Measurements from ENCODE around the gene FKBP6. TPM values are rescaled to one million over a fixed set of nuclear protein-coding genes. Genes with fewer than 3 reads are reported as not detected.
"Not testable (repeated sequence)": the region's sequence is repeated elsewhere in the genome, so short reads cannot be mapped to it uniquely, and the experiment has no call there.

Gene FKBP6, protein sequence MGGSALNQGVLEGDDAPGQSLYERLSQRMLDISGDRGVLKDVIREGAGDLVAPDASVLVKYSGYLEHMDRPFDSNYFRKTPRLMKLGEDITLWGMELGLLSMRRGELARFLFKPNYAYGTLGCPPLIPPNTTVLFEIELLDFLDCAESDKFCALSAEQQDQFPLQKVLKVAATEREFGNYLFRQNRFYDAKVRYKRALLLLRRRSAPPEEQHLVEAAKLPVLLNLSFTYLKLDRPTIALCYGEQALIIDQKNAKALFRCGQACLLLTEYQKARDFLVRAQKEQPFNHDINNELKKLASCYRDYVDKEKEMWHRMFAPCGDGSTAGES
- total RNA-seq (2014; rRNA removed; shearing (Covaris generic)) = not detected in 2 replicates

DNA sequence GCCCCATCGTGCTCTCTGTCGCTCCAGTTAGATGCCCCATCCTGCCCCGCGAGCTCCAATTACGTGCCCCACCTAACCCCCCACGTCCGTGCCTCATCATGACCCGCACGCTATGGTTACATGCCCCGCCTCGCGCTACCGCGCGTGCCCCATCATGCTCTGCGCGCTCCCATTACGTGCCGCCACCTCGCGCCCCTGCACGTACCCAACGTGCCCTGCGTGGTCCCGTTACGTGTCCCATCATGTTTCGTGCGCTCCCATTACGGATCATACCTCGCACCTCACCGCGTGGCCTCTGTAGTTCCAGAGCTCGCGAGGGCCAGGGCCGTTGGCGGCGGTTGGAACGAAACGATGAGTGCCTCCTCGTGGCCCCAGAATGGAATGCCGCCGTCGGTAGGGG lies at the start of gene FKBP6, which contains the start of gene TRIM50:
Gene FKBP6 (plus strand): TSS at position 240 of the 400 bp plus-strand sequence. CDS start 268 bp downstream, outside the sequence.
Gene TRIM50 (minus strand): TSS at position 161 of the 400 bp plus-strand sequence. CDS start 3,295 bp downstream, outside the sequence.
- DNase-seq (ENCODE audit: low spot score) = not testable (repeated sequence)

DNA sequence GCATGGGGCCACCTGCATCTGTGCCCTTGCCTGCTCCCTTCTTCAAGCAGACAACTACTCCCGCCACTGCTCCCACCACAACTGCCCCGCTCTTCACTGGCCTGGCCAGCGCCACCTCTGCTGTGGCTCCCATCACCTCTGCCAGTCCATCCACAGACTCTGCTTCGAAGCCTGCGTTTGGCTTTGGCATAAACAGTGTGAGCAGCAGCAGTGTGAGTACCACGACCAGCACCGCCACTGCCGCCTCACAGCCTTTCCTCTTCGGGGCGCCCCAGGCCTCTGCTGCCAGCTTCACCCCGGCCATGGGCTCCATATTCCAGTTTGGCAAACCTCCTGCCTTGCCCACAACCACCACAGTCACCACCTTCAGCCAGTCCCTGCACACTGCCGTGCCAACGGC lies 30.7 kb upstream of the FKBP6 start:
- not testable (repeated sequence) for DNase-seq (ENCODE audit: low spot score)

DNA sequence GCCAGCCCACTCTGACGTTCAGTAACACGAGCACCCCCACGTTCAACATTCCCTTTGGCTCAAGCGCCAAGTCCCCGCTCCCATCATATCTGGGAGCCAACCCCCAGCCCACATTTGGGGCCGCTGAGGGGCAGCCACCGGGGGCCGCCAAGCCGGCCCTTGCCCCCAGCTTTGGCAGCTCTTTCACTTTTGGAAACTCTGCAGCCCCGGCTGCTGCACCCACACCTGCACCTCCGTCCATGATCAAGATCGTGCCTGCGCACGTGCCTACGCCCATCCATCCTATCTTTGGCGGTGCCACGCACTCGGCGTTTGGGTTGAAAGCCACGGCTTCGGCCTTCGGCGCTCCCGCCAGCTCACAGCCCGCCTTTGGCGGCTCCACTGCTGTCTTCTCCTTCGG lies 30.3 kb upstream of the FKBP6 start:
- not testable (repeated sequence) for DNase-seq (ENCODE audit: low spot score)

DNA sequence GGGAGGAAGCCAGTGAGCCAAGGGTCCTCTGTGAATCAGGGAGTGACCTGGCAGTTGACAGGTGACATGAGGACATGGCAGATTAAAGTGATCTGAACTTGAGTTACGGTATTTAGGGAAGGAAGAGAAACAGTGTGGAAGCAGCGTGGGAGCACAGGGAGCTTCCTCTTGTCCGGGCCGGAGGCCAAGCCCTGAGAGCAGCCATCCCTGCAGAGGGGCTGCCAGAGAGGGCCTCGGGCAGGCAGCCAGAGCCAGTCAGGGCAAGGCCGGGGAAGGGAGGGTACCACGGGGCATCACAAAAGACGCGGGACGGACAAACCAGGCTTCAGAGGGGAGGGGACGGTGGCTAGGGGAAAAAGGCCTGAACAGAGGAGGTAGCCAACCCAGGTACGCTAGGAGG lies 28.1 kb upstream of the FKBP6 start:
- DNase-seq (ENCODE audit: low spot score) = not testable (repeated sequence)

DNA sequence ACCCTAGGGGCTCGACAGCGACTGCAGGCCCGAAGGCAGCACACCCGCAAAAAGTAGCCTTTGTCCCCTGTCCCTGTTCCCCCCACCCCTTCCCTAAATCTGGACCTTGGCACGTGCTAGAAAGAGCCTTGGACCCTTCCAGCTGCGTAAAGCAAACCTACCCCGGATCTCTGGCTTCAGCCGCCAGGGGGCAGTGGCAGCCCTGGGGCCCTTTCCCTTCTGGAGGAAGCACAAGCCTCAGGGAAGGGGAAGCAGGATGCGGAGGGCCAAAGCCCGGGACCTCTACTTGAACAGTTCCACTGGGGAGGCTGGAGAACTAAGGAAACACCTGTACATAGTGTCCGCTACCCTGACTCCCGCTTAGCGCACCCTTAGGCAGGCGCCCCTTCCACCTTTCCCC lies 26.9 kb upstream of the FKBP6 start:
- DNase-seq (ENCODE audit: low spot score) = not testable (repeated sequence)

DNA sequence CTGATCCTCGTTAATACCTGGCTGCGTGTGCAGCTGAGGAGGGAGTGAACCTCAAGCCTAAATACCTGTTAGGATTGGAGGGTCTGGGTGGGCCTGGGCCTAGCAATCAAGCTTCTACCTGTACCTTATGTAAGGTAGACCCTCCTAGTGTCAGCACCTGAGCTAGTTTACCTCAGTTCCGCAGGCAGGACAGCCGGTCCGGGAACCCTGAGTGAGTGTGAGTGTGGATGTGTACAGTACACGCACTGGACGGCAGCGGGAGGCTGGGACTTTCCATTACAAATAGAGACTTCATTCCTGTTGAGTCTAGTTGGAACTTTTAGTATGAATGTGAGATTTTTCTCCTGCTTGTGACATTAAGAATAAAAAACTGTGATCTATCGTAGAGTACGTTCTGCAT lies 25.1 kb upstream of the FKBP6 start:
- DNase-seq (ENCODE audit: low spot score) = not testable (repeated sequence)

DNA sequence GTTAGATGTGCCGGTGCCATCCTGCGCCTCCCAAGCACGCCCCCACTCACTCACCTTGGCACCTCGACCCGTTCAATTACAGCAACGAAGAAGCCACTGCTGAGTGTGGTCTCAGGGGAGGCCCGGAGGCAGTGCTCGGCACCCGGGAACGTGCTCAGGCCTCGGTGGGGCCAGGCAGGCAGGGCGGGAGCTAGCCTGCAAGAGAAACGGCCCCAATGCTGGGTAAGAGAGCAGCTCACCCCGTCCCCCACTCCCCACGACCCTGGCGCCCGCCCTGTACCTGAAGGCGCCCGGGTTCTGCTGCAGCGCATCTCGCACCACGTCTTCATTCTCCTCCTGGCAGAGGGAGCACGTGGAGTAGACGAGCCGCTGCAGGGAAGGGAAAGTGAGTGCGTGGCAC lies 24.4 kb upstream of the FKBP6 start:
- DNase-seq (ENCODE audit: low spot score) = no peak

DNA sequence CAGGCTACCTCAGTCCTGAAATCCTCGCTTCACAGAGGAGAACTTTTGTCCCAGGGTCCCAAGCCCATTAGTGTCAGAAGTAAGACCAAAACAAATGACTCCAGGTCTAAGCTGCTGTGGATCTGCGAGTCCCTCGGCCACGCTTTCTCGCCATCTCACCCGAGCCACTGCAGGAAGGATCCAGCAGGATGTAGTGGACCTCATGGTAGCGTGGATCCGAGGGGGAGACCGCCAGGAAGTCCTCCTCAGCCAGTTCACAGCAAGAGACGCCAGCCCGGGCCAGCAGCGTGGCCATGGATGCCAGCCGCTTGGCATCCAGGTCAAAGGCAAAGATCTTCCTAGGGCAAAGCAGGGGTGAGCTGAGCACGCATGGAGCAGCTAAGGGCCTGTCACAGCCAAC lies 23.9 kb upstream of the FKBP6 start:
- no peak for DNase-seq (ENCODE audit: low spot score)

DNA sequence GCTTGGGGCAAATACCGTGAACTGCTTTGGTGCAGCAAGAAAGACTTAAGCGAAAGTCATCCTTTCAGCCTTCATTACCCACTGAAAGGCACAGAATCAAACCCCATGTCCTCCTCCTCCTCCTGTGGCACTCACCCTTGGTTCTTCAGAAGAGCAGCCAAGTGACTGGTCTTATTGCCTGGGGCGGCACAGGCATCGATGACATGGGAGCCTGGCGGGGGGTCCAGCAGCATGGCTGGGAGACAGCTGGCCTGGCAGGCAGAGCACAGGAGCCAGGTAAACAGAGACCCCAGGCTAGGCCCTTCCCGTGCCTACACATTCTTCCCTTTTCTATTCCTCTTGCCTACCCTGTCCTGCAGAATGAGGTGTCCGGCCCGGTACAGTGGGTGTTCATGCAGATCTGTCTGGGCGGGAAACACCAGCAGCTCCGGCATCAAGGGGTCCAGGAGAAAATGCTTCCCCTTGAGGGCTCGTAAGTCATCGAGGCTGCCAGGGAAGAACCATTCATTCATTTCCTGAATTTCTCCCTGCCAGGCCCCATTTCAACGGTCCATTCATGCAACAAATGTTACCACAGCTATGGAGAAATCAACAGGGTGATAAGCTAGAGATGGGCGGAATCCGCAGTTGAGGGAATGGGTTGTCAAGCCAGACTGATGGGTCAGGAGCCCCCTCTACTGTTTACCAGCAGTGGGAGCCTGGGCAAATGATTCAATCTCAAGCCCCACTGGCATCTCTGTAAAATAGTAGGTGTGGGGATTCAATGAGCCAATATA lies 23.2 kb upstream of the FKBP6 start:
- not testable (repeated sequence) for DNase-seq (ENCODE audit: low spot score)

DNA sequence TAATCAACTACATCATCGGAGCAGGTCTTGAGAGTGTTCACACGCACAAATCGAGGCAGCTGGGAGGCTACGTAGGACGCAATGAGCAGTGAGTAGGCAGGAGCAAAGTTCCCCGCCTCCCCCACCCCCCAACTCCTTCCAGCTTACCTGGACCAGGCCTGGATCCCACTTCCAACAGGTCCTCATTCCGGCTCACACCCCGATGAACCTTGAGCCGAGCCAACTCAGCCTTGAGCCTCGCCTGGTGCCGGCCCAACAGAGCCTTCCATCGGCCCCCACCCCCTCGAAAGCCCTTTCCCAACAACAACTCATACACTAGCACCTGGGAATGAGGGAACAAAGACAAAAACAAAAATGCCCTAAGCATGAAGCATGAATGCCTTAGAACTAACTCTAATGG lies 20.5 kb upstream of the FKBP6 start:
- no peak for DNase-seq (ENCODE audit: low spot score)

DNA sequence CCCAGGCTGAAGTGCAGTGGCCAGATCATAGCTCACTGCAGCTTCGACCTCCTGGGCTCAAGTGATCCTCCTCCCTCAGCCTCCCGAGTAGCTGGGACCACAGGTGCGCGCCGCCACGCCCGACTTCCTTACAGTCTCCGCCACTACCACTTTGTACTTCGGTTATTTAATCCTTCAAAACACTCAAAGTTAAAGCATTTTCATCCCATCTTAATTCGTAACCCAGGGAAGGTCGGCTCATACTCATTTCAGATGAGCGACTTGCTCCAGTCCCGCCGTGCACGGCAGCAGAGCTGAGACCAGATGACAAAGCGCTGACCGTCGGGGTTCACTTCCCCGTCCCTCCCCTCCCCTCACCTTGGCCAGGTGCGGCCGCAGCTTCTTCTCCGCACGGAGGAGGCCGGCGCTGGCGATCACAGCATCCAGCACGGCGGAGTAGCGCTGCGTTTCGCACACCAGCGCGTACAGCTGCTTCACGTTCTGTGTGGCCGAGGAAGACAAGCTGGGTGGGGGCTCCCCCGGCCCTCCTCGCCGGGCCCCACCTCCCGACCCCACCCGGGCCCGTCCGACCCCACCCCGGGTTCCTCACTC lies 19.8 kb upstream of the FKBP6 start:
- DNase-seq (ENCODE audit: low spot score) = peak; percentile 30

DNA sequence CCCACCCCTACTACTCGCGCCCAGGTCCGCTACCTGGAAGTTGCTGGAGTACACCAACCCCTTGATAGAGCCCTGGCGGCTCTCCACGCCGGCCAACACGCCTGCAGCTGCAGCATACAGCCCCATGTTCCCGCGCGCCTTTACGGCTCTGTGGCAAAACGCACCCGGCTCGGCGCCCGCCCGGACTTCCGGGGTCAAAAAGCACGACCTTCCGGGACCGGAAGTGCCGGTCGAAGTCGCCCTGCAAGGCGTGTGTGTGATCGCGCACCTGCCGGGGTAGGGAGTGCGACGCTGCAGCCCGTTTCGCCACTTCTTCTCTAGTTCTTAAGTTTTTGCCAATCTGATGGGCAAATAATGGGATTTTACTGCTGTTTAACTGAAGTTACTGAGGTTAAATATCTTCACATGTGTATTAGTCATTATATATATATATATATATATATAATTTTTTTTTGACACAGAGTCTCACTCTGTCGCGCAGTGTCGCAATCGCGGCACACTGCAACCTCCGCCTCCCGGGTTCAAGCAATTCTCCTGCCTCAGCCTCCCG lies 19.2 kb upstream of the FKBP6 start, which contains the start of gene NSUN5:
Gene NSUN5 (minus strand): TSS at position 162 of the 550 bp plus-strand sequence. CDS start 36 bp downstream, at position 126.
- DNase-seq (ENCODE audit: low spot score) = peak; percentile 91

DNA sequence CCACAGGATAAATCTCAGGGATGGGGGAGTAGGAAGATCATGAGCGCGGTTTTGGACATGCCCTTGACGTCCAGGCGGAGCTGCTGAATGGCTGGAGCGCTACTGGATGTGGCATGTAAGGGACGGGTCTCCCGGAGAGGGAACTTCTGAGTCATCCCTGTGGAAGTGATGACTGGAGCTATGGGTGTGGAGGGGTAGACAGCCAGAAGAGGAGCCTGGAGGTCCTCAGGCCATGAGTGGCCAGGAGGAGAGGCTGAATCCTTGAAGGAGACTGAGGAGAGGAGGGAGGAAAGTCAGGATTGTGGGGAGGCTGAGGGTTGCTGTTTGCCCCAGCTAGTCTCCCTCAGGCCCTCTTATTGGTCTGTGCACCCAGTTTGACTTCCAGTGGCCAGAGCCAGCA lies 16.5 kb upstream of the FKBP6 start:
- DNase-seq (ENCODE audit: low spot score) = not testable (repeated sequence)

DNA sequence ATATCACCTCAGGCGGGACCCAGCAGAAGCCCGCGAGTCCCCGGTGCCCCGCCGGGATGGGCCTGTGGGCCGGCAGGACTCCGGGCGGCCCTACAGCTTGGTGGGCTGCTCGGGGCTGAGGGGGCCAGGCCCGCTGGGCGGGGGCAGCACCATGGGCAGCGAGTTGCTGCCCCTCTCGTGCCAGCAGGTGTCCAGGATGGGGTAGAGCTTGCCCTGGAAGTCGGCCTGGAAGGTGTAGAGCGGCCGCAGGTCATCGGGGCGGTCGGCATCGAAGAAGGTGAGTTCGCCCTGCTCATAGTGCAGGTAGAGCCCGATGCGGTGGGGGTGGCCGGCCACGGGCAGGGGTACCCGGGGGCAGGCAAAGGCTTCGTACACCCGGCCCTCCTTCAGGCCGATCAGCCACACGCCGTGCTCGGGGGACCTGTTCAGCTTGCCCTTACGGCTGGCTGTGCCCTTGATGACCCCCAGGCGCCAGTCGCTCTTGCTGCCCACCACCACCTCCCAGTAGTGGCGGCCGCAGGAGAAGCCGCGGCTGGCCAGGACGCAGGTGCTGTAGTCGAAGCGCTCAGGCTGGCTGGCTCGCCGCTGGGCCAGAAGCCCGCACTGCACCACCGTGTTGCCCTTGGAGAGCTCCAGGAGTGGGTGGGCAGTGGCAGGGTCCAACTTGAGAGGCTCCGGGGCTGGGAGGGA lies 15.0 kb upstream of the FKBP6 start:
- no peak for DNase-seq (ENCODE audit: low spot score)

DNA sequence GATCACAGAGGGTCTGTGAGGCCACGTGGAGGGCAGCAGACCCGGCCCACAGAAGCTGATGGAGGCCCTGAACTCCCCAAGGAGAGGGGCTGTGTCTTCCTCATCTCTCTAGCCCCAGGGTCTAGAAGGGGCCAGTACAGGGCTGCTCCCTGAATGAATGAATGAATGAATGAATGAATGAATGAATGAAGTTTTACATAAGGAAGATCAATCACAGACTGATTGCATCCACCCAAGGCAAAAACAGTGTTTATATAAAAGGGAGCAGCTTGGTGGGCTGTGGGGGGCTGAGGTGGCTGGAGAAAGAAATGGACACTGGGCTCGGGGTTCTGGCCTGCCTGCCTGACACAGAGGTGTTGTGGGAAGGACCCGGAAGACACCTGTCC lies 14.4 kb upstream of the FKBP6 start:
- DNase-seq (ENCODE audit: low spot score) = no peak

DNA sequence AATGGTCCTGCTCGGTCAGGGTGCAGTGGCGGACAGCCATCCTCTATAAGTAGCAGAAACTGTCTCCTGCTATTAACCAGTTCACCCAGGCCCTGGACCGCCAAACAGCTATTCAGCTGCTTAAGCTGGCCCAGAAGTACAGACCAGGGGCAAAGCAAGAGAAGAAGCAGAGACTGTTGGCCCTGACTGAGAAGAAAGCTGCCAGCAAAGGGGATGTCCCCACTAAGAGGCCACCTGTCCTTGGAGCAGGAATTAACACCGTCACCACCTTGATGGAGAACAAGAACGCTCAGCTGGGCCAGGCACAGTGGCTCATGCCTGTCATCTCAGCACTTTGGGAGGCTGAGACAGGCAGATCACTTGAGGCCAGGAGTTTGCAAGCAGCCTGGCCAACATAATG lies 13.7 kb upstream of the FKBP6 start:
- no peak for DNase-seq (ENCODE audit: low spot score)

DNA sequence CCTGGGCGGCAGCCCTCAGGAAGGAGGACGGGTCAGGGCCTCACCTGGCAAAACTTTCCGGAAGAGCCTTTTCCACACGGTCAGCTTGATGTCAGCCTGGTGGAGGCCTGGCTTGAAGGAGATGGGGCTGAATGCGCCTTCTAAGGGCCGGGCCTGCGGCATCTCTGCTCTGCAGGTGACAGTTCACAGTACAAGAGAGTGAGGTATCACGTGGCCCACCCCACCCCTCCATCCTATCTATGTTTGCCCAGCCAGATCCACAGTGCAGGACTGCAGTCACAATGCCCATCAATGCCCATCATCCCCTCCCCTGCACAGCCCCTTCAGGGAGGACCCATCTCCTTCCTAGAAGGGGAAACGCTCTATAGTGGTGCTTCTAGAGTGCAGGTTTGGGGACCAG lies 11.4 kb upstream of the FKBP6 start:
- no peak for DNase-seq (ENCODE audit: low spot score)

DNA sequence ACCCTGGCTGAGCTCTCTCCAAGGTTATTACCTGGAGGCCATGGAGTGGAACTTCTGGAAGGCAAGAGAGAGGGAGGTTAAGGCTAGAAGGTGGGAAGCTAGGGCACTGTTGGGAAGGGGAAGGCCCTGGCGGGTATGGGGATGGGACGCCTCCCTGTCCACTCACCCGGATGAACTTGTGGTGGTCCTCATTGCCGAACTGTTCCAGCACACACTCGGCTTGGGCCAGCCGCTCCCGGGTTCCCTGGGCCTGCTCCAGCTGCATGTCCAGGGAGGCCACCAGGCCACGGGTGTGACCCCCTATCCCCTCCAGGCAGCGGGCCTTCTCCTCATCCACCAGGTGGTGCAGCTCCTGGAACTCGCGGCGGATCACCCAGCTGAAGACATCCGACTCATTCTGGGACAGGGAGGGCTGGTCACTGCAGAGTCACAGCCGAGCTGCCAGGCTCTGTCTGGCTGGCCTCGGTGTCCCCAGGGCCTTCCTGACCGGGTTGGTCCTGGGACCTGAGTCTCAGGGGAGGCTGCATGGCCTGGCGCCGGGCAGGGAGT lies 9.2 kb upstream of the FKBP6 start:
- not testable (repeated sequence) for DNase-seq (ENCODE audit: low spot score)

DNA sequence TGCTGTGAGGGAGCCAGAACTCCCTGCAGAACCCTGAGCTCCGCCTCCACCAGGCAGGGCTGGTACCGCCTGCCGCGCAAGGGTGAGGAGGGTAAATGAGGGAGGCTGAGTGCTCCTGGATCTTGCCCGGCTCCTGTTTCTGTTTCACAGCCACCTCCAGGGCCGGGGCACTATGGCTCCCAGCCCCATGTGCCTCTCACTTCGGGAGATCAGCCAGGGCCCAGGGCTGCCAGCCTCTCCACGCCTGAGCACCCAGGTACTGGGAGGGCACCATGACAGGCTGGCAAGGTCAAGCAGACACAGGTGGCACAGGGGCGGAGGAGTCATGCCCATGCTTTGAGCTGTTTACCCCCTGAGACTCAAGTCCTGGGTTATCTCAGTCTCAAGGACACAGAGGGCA lies 8.4 kb upstream of the FKBP6 start:
- DNase-seq (ENCODE audit: low spot score) = not testable (repeated sequence)

DNA sequence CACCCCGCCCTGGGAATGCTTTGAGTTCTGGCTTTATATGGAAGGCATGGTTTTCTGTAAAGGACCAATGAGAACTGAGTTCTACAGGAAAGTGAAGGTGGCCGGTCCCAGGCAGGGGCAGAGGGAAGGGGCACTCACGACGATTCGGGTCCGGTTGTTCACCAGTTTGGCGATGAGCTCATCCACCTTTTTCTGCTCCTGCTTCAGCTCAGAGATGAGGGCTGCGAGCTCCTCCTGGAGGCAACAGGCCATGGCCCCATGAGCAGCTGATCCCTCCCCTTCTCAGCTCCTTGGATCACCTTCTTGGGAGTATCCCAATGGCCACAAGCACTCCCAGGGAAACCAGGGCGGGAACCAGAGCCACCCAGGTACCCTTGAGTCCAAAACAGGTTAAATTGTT lies 8.0 kb upstream of the FKBP6 start:
- not testable (repeated sequence) for DNase-seq (ENCODE audit: low spot score)
